Measurements from ENCODE around the gene LPO.
A peak's percentile ranks its signal among the peaks of the same experiment; 100 is the strongest.

The LPO gene

DNA sequence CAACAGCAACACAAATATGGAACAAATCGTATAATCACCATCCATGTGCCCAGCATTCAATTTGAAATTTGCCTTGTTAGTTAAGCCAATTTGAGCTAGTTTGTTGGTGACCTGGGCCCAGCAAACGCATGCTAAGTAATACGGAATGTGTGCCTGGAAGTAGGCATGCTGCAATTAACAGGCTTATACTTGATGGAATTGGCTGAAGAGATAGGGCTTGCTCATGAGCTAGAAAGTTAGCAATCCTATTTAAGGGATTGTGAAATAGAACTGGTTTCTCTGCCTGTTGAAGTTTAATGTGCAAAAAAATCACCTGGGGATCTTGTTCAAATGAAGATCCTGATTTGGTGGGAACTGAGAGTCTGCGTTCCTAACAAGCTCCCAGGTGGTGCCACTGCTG lies 8.5 kb upstream of the LPO start:
- DNase-seq: no peak

DNA sequence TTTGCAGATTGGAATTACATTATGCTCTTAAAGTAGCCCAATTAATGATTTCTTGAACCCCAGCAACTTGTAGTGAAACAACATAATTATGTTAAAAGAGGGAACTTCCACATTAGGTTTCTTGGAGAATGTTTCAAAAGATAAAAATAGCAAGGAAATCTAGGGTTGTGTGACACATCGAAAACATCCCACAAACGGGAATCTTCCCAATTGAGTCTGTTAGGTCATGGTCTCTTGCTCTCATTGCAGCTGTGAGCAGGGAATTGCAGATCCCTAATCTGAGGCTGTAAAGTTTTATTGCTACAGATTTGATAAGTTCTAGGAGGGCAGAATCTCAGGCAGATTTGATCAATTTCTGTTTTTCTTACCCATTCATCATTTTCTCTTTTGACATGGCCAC lies 6.7 kb upstream of the LPO start:
- DNase-seq: no peak

GRCh38 chr17:58232707-58233156 lies 5.7 kb upstream of the LPO start:
- no peak for DNase-seq

DNA sequence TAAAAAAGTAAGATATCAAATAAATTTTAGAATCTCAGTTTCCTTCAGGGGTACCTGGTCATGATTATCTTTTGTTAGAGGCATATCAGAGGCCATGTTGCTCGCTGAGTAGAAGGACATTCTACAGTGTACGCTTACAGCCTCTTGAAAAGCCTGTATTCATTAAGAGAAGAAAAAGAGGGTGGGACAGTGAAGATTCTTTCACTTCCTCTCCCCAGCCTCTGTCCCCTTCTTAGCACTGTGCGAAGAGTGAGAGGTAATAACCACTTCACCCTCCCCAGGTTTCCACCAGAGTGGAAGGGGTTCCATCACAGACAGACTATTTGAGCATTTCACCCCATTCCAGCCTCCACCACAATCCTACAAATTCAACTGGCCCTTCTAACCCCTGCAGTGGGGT lies 4.8 kb upstream of the LPO start:
- DNase-seq: no peak

DNA sequence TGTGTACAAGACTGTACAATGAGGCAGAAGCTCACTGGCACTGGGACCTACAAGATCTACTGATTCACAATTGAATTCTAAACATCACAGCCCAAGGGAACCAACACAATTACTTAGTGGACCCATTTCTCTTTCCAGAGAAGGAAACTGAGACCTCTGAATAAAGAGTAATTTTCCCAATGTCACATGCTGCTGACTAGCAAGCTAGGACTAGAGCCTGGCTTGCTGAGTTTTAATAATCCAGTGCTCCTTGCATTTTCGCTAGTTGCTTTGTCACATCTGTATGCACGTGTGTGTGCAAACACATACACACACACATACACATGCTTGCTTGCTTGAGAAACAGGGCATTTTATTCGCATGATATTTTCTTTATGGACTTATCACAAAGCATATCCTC lies 3.9 kb upstream of the LPO start:
- DNase-seq: no peak

GRCh38 chr17:58235821-58236220 lies 2.6 kb upstream of the LPO start:
- no peak for DNase-seq

GRCh38 chr17:58236394-58236793 lies 2.0 kb upstream of the LPO start:
- DNase-seq: no peak

DNA sequence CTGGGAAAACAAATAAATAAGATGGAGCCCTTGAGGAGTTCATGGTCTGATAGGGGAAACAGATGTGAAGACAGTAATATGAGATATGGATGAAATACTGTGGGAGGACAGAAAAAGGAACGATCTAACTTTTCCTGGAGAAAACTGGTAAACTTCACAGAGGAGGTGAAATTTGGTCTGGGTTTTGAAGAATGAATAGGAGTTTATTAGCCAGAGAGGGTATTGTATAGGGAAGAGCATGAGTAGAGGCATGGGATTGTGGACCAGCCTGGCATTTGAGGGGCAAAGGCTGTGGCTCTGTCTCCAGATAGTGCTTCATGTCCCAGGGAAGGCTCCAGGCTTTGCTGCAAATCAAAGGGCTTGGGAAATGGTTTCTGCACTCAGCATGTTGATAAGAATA lies 1.6 kb downstream of the LPO start:
- DNase-seq: no peak

- DNase-seq: no peak
These were observed 3.9 kb downstream of the LPO start for GRCh38 chr17:58242171-58242784.

DNA sequence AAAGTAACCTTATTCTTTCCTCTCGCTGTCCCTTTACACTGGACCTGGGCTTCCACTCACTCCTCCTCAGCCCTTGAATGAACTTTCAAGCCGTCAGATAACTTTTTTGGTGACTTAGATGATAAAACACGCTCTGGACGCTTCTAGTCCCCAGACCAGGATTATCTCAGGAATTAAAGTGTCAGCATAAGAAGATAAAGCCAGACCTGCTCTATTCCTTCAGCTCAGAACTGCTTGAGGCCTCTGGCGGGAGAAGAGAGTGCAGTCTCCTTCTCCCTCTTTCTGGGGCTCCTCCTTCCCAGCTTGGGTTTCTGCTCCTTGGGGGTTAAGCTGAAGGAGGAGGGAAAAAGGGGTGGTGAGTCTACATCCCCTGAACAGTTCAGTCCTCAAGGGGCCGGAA lies 6.6 kb downstream of the LPO start:
- no peak for DNase-seq

- no peak for DNase-seq
These were observed 7.2 kb downstream of the LPO start for GRCh38 chr17:58245428-58246103.

- no peak for DNase-seq
These were observed 7.8 kb downstream of the LPO start for GRCh38 chr17:58246104-58246740.

GRCh38 chr17:58246781-58247180 lies 8.4 kb downstream of the LPO start:
- no peak for DNase-seq

DNA sequence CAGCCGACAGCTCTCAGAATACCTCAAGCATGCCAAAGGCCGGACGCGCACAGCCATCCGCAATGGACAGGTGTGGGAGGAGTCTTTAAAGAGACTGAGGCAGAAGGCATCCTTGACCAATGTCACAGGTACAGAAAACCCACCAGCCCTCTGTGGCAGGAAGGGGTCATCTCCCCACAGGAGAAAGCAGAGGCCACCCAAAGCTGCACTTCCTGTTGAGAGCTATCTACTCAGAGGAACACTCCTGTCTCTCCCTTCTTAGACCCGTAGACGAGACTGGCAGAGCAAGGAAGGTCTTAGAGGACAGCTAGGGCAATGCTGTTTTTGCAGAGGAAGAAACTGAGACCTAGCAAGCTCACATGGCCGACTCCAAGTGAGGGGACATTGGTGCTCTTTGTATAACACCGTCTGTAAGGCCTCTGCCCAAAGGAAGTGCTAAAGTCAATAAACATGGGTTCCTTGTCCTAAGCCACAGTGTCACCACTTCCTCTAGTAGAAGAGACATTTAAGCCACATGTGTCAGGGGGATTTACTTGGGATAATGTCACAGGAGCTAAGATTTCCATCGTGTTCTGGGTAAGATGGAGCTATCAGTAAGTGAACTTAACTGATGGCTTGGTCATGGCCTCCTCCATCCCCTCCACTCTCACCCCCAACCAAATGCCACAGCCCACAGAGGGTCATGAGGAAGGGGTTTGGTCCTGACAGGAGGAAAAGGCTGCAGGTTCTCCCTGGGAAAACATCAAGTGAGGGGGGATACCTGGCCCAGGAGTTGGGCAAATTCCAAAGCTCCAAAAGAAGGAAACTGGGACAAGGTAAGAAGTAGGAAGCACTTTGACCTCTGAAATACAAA lies 9.4 kb downstream of the LPO start:
- DNase-seq: no peak

GRCh38 chr17:58248955-58249269 lies 10.5 kb downstream of the LPO start:
- no peak for DNase-seq

- peak; percentile 92 for DNase-seq
These were observed 11.1 kb downstream of the LPO start for GRCh38 chr17:58249270-58250133.

GRCh38 chr17:58250344-58251011 lies 12.1 kb downstream of the LPO start:
- no peak for DNase-seq

GRCh38 chr17:58252141-58252540 lies 13.8 kb downstream of the LPO start:
- DNase-seq: peak; percentile 42

GRCh38 chr17:58253082-58253481 lies 14.7 kb downstream of the LPO start:
- DNase-seq: no peak

DNA sequence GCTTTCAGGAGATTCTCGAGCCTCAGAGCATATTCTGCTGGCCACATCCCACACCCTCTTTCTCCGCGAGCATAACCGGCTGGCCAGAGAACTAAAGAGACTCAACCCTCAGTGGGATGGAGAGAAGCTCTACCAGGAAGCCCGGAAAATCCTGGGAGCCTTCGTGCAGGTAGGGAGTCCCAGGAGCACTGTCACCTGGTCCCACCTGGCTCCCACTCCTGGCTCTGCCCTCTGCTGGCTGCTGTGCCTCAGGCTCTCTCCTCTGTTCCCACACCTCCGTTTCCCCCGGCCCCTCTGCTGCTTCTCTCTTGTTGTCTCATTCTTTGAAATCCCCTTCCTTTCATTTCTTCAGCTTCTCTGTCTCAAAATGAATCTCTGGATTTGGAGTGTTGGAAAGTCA lies 16.4 kb downstream of the LPO start:
- DNase-seq: peak; percentile 38

GRCh38 chr17:58262149-58262548 lies 23.8 kb downstream of the LPO start:
- DNase-seq: no peak

- peak; percentile 33 for DNase-seq
These were observed 25.4 kb downstream of the LPO start for GRCh38 chr17:58263773-58264172.

Data from activated CD8-positive, alpha-beta memory T cell treated with anti-CD3 and anti-CD28 coated beads, Interleukin-2, amount 50 U/mL, for 48 hours (primary cell).